Mucosa of rectum (tissue), 2 donors: ENCODE data around the gene IGFBP4.

Experiments used
- H3K27ac ChIP-seq, 2 donors: one replicate each; pipeline ENCODE4 v1.7.0; 2013; ENCODE audit warnings: inconsistent platforms in 2 of 2, low read depth in 2 of 2, low read length in 2 of 2
- H3K27me3 ChIP-seq, 2 donors: one replicate each; pipeline ENCODE4 v1.7.0; 2013; ENCODE audit warnings: low read length in 2 of 2; ENCODE audit not compliant: control insufficient read depth in 2 of 2, insufficient read depth in 2 of 2
- H3K36me3 ChIP-seq, 2 donors: one replicate each; pipeline ENCODE4 v1.7.0; 2013; ENCODE audit warnings: low read length in 2 of 2; ENCODE audit not compliant: control insufficient read depth in 2 of 2, insufficient read depth in 2 of 2
- H3K4me1 ChIP-seq, 2 donors: one replicate each; pipeline ENCODE4 v1.7.0; 2013; ENCODE audit warnings: low read length in 2 of 2, mild to moderate bottlenecking in 1 of 2; ENCODE audit not compliant: control insufficient read depth in 2 of 2, insufficient read depth in 2 of 2
- H3K4me3 ChIP-seq, 2 donors: one replicate each; pipeline ENCODE4 v1.7.0; 2013; ENCODE audit warnings: low read length in 2 of 2
- H3K9ac ChIP-seq, 2 donors: one replicate each; pipeline ENCODE4 v1.7.0; 2013; ENCODE audit warnings: low read length in 2 of 2, low read depth in 1 of 2, mild to moderate bottlenecking in 1 of 2
- H3K9me3 ChIP-seq, 2 donors: one replicate each; pipeline ENCODE4 v1.7.0; 2013; ENCODE audit warnings: low read length in 2 of 2; ENCODE audit not compliant: control insufficient read depth in 2 of 2
- donor health status: healthy.
- donor health status: Normal muscosa, but diverticular disease.

Gene IGFBP4

DNA sequence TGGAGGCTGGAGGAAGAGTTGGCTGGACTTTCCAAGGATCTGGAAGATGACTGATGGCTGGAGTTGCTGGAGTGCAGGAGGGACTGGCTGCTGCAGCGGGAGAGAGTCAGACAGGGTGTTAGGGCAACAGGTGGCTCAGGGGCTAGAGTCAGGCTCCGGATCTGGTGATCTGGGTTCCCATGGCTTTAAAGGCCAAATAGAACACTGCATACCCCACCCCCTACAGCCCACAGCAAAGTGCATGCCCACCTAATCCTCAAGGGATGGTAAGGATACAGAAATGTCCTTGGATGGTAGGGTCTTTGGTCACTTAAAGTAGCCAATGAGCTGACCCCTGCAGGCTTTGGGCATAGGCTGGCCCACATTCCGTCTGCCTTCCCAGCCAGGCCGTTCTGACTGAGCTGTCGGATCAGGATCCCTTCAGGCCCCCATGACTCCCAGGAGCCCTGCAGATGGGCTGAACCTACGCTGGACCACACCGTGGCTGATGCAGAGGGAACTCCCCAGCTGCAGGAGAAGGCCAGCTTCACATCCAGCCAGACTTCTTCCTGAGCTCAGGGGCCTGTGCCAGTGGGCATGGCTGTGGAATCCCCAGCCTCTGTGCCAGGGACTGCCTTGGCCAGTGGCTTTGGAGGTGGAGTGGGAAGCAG is 44.2 kb downstream of the IGFBP4 start:
- Histone ChIP-seq H3K27me3 (no peaks in the 10 kb centered on the region), H3K4me3 (no peak overlapping the region), H3K27ac (peak overlapping the region in 1 of 2 donors; percentile 9), H3K36me3 (peaks cover 0 to 6% of the 10 kb centered on the region in 2 donors), H3K9ac (no peak overlapping the region), H3K9me3 (no peaks in the 10 kb centered on the region), H3K4me1 (peaks cover 0 to 32% of the 10 kb centered on the region in 2 donors)

DNA sequence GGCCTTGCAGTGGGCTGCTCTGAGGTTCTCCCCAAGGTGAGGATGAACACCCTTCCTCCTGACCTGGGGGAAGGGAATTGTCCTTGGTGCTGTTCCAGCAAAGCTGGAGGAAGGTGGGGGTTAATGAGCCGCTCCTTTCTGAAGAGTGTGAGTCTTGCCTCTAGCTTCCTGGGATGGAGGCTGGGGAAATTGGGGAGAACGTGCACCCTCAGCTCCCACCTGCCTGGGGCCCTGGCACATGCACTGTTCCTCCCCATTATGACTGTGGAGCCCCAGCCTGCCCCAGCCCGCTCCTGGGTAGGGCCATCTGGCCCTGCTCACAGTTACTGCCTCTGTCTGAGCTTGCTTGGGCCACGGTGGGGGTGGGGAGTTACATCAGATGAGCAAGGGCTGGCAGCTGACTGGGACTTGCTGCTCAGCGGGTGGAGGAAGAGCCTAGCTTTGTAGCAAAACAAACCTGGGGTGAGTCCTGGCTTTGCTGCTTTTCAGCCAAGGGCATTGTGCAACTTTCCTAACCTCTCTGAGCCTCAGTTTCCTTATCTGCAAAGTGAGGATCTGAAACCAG is 47.1 kb downstream of the IGFBP4 start:
- peaks cover 0 to 6% of the 10 kb centered on the region in 2 donors for H3K36me3 ChIP-seq
- no peaks in the 10 kb centered on the region for H3K27me3 ChIP-seq
- peak overlapping the region in 1 of 2 donors; percentile 52 for H3K9ac ChIP-seq
- peaks cover 0 to 29% of the 10 kb centered on the region in 2 donors for H3K4me1 ChIP-seq
- H3K9me3 ChIP-seq: no peaks in the 10 kb centered on the region
- peak overlapping the region in 1 of 2 donors; percentile 82 for H3K27ac ChIP-seq
- H3K4me3 ChIP-seq: no peak overlapping the region

DNA sequence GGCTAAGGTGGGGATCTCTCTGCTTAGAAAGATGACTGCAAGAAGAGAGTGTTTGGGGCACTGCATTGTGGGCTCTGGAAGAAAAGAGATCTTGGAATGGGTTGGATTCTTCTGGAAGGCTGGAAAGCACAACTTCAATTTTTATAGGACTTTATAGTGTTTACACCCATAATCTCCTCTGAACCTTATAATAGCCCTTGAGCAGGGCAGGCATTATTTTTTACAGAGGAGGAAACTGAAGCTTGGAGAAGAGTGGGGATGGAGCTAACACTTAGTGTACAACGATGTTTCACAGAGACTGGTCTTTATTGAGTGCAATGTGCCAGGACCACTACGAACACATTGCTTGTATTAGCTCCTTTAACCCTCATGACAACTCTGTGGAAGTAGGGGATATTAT is 47.7 kb downstream of the IGFBP4 start:
- H3K4me3 ChIP-seq: no peak overlapping the region
- H3K9me3 ChIP-seq: no peaks in the 10 kb centered on the region
- peaks cover 0 to 29% of the 10 kb centered on the region in 2 donors for H3K4me1 ChIP-seq
- H3K27ac ChIP-seq: peak overlapping the region in 1 of 2 donors; percentile 82
- H3K9ac ChIP-seq: peak overlapping the region in 1 of 2 donors; percentile 52
- H3K27me3 ChIP-seq: no peaks in the 10 kb centered on the region
- peaks cover 0 to 6% of the 10 kb centered on the region in 2 donors for H3K36me3 ChIP-seq

DNA sequence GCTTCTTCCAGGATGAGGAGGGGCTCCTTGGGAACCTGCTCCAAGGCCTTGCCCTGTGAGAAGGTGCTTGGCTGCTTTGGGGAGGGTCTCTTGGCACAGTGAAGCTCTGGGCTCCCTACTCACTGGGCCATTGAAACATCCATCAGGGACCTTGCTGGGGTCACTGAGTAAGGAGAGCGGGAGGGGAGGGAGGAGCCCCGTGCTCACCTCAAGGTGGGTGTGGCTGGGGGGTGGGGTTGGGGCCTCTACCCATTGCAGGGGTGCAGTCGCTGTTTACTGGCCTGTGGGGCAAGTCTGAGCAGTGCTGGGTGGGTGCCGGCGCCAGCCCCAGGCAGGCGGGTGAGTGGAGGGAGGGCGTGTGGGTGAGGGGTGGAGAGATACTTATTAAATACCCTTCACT is 48.2 kb downstream of the IGFBP4 start:
- Histone ChIP-seq H3K27ac (peak overlapping the region in 1 of 2 donors; percentile 82), H3K9ac (peak overlapping the region in 1 of 2 donors; percentile 52), H3K9me3 (no peaks in the 10 kb centered on the region), H3K36me3 (peaks cover 0 to 6% of the 10 kb centered on the region in 2 donors), H3K4me1 (peaks cover 0 to 29% of the 10 kb centered on the region in 2 donors), H3K27me3 (no peaks in the 10 kb centered on the region), H3K4me3 (no peak overlapping the region)

DNA sequence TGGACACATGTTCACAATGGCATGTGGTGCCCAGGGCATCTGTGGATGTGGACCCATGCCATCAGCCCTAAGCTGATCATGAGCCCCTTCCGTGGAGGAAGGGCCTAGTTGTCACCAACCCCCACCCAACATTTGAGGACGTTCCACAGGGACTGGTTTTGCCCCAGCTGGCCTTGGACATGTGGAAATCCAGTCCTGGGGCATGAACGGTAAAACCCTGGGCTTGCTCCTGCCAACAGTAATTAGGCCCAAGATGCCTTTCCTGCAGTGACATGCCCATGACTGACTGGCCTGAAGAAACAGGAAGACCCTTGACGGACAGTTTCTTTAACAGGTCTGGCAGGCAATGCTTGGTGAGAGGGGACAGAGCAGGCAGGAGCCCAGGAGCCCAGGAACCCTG is 50.4 kb downstream of the IGFBP4 start:
- H3K4me1 ChIP-seq: peaks cover 6 to 40% of the 10 kb centered on the region in 2 donors
- H3K36me3 ChIP-seq: no peaks in the 10 kb centered on the region
- H3K9ac ChIP-seq: no peak overlapping the region
- no peaks in the 10 kb centered on the region for H3K9me3 ChIP-seq
- no peaks in the 10 kb centered on the region for H3K27me3 ChIP-seq
- no peak overlapping the region for H3K4me3 ChIP-seq
- no peak overlapping the region for H3K27ac ChIP-seq

DNA sequence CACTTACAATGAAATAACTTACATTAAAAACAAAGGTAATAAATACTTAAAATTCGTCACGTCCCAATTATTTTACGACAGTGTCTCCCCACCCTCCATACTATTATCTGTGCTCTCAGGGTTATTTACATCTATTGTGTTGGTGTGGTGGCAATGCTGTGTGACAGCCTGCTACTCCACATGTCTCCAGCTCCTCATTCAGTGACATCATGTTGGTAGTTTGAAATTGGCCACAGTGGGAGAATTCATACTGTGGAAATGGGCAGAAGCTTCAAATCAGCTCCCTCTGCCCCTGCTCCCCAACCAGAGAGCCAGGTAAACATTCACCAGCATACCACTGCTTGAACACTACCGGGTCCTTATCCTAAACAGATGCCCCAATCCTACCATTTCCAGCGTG is 51.9 kb downstream of the IGFBP4 start:
- Histone ChIP-seq H3K27ac (no peak overlapping the region), H3K4me3 (no peak overlapping the region)

DNA sequence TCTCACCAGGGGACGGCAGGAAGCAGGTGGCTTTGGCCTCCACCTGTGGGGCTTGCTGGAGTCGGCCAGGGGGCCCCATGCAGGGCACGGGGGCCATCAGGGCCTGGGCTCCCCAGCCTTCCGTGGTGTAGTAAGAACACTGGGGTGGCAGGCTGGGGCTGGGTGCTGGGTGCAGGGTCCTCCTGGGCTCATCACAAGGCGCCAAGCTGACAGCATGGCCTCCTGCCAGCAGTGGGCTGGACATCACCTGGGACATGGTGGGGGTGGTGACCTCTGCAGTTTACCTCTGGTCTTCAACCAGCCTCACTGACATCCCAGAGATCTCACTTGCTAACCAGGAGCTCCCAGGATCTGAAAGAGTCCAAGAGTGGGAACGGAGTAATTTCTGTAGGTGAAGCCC is 52.9 kb downstream of the IGFBP4 start:
- no peaks in the 10 kb centered on the region for H3K36me3 ChIP-seq
- no peak overlapping the region for H3K4me3 ChIP-seq
- H3K9ac ChIP-seq: no peak overlapping the region
- no peak overlapping the region for H3K27ac ChIP-seq
- peaks cover 0 to 3% of the 10 kb centered on the region in 2 donors for H3K27me3 ChIP-seq
- no peaks in the 10 kb centered on the region for H3K9me3 ChIP-seq
- H3K4me1 ChIP-seq: peaks cover 14 to 48% of the 10 kb centered on the region in 2 donors

More for the DNA sequence above, 51.9 kb downstream of the IGFBP4 start:
- H3K4me1 ChIP-seq: peaks cover 12 to 47% of the 10 kb centered on the region in 2 donors
- H3K9me3 ChIP-seq: no peaks in the 10 kb centered on the region
- H3K27me3 ChIP-seq: peaks cover 0 to 3% of the 10 kb centered on the region in 2 donors
- no peak overlapping the region for H3K9ac ChIP-seq
- no peaks in the 10 kb centered on the region for H3K36me3 ChIP-seq

DNA sequence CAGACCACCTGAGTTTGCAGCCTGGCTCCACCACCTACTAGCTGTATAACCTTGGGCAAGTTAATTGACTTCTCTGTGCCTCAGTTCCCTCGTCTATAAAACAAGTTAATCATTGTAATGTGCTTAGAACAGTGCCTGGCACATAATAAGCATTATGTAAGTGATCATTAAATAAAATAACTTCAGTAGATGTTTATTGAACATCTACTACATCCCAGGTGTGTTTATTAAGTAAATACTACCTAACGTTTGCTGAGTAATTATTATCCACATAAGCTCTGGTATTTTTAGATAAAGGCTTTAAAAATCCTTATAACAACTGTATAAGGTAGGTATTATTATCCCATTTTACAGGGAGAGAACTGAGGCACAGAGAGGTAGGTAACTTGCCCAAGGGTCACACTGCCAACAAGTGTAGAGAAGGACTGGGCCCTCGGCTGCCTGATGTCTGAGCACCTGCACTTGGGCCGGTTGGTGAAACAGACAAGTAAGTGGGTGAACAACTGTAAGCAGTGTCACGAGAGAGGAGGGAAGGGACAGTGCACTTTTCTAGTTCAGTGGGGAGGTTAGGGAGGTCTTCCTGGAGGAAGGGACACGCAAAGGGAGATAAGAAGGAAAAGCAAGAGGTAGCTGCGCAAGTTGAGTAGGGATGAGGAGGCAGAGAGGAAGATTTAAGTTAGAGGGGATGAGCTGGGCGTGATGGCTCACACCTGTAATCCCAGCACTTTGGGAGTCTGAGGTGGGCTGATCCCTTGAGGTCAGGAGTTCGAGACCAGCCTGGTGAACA is 53.6 kb downstream of the IGFBP4 start:
- peaks cover 0 to 3% of the 10 kb centered on the region in 2 donors for H3K27me3 ChIP-seq
- H3K9ac ChIP-seq: no peak overlapping the region
- H3K36me3 ChIP-seq: no peaks in the 10 kb centered on the region
- no peak overlapping the region for H3K4me3 ChIP-seq
- H3K4me1 ChIP-seq: peaks cover 16 to 45% of the 10 kb centered on the region in 2 donors
- no peaks in the 10 kb centered on the region for H3K9me3 ChIP-seq
- no peak overlapping the region for H3K27ac ChIP-seq

DNA sequence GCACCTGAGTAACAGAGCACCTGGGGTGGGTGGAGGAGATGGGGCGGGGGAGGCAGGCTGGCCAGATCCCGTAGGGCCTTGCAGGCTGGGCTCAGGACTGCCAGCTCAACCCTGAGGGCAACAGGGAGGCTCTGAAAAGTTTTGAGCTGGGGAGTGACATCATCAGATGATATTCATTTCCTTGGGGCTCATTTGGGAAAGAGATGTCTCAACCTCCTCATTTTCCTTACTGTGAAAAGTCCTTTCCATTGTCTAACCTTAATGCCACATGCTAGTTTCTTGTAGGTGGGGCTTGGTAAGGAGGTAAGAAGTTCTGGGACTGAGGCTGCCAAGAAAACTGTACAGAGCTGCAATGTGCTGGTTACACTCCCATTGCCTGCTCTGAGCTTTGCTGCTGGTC is 54.4 kb downstream of the IGFBP4 start:
- Histone ChIP-seq H3K9me3 (no peaks in the 10 kb centered on the region), H3K27me3 (peaks cover 0 to 3% of the 10 kb centered on the region in 2 donors), H3K4me1 (peaks cover 17 to 39% of the 10 kb centered on the region in 2 donors), H3K9ac (peak overlapping the region; percentile 5 to 76), H3K36me3 (no peaks in the 10 kb centered on the region), H3K4me3 (no peak overlapping the region), H3K27ac (peak overlapping the region; percentile 80 to 85)
